ENCODE data around the gene BMPR1A.
"Not testable (repeated sequence)": the region's sequence is repeated elsewhere in the genome, so short reads cannot be mapped to it uniquely, and the experiment has no call there.

BMPR1A gene

DNA sequence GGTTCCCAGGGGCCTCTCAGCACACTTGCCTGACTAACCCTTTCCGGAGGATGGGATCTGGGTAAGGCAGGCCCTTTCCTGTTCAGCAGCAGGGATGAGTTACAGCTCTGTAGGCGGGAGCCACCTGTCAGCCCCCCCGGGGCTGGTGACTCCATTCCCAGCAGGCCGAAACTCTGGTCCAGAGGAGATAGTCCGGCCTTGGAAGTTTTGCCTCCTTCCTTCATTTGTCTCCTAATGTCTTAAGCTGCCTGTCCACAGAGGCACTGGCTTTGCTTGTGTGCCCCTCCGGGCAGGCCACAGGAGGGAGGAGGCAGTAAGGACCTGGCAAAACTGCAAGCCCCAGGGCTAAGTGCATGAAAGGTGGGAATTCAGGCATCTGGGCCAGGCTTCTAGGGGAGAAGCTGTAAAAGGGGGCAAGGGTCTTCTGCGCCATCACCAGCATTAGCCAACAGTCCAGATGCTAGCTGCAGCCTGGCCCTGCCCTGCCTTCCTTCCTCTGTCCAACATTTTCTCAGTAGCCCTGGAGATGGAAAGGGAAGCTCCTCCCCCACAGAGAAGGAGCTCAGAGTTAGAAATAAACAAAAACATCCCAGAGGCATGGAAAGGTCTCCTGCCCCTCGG is 213.1 kb downstream of the BMPR1A start:
- peak; percentile 83 for DNase-seq (ENCODE audit: low spot score)

GRCh38 chr10:86970162-86970981 is 214.0 kb downstream of the BMPR1A start:
- no peak for DNase-seq (ENCODE audit: low spot score)

GRCh38 chr10:86970982-86971231 is 214.5 kb downstream of the BMPR1A start:
- no peak for DNase-seq (ENCODE audit: low spot score)

GRCh38 chr10:86971232-86971991 is 215.0 kb downstream of the BMPR1A start:
- DNase-seq (ENCODE audit: low spot score) = peak; percentile 89

DNA sequence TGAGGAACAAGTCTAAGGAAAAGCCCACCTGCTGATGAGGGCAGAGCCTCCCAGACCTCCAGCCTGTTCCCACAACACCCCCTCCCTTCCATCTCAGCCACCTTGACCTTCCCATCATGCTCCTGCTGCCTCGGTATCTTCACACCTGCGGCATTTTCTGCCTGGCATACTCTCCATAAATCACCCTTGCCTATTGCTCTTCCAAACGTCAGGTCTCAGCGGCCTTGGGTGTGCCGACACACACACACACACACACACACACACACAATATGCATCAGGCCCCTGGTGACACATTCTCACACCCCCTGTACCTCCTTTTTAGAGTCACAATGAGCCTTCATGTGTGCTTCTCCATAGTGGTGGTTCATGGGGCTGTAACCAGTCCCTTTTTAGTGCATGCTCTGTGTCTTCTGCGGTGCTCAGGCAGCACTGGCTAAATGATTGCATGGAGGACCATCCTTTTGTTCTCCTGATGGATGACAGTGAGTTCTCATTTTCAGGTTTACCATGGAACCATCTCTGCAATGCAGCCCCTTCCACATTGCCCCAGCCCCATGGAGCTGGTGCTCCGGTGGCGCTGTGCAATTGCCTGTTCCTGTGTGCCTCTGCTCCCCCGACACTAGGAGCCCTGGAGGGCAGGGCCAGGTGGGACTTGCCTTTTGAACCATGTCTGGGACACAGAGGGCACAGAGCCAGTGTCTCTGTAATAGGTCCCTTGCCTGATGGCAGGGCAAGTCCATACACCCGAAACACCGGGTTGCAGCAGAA is 216.4 kb downstream of the BMPR1A start:
- DNase-seq (ENCODE audit: low spot score) = no peak

GRCh38 chr10:86974484-86974883 is 218.1 kb downstream of the BMPR1A start:
- DNase-seq (ENCODE audit: low spot score) = no peak

- no peak for DNase-seq (ENCODE audit: low spot score)
Observed at GRCh38 chr10:86976362-86977056, 220.1 kb downstream of the BMPR1A start.

- not testable (repeated sequence) for DNase-seq (ENCODE audit: low spot score)
Observed at GRCh38 chr10:86978457-86978856, 222.0 kb downstream of the BMPR1A start.

- no peak for DNase-seq (ENCODE audit: low spot score)
Observed at GRCh38 chr10:86979296-86979818, 222.9 kb downstream of the BMPR1A start.

GRCh38 chr10:86979977-86980448 is 223.6 kb downstream of the BMPR1A start:
- DNase-seq (ENCODE audit: low spot score) = no peak

GRCh38 chr10:86981020-86981419 is 224.6 kb downstream of the BMPR1A start:
- DNase-seq (ENCODE audit: low spot score) = not testable (repeated sequence)

DNA sequence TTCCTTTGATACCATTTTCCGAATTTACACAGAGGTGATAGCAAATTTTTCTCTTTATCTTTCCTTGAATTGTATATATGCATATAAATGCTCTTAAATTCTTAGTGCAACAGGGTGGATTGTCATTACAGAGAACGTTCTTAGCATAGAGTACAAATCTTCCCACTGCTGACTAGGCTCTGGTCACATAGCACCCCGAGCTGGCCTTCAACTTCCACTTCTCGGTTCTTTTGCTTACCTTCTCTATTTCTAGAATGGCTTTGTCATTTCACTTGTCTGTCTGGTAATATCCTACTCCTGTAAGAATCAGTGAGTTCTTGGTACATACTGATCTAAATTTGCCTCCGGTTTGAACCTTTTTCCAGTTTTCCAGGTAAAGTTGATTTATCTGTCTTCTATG is 225.3 kb downstream of the BMPR1A start:
- DNase-seq (ENCODE audit: low spot score) = no peak

All from kidney capillary endothelial cell (primary cell).